Progenitor cell of endocrine pancreas (in vitro differentiated cells): Measurements from ENCODE around the gene APOBEC3A. TPM values are rescaled to one million over a fixed set of nuclear protein-coding genes. Genes with fewer than 3 reads are reported as not detected.
A peak's percentile ranks its signal among the peaks of the same experiment; 100 is the strongest.
"Not testable (repeated sequence)": the region's sequence is repeated elsewhere in the genome, so short reads cannot be mapped to it uniquely, and the experiment has no call there.

Source experiments
- DNase-seq: peaks from one replicate; pipeline ENCODE4 v3.0.0; 2021; ENCODE audit warnings: low spot score; ENCODE audit not compliant: unreplicated experiment
- H3K27ac Mint-ChIP-seq: 2 replicates; pipeline ENCODE4 v1.8.0; 2021; ENCODE audit warnings: mild to moderate bottlenecking, moderate library complexity, mixed read lengths
- H3K27me3 Mint-ChIP-seq: 2 replicates; pipeline ENCODE4 v1.8.0; 2021; ENCODE audit warnings: mixed read lengths
- H3K36me3 Mint-ChIP-seq: 2 replicates; pipeline ENCODE4 v1.8.0; 2022; ENCODE audit warnings: mixed read lengths; ENCODE audit not compliant: insufficient read depth
- H3K4me1 Mint-ChIP-seq: 2 replicates; pipeline ENCODE4 v1.8.0; 2021; ENCODE audit warnings: low read depth, mixed read lengths
- H3K4me3 Mint-ChIP-seq: 2 replicates; pipeline ENCODE4 v1.8.0; 2021; ENCODE audit warnings: low read depth, mild to moderate bottlenecking, moderate library complexity, mixed read lengths
- H3K9me3 Mint-ChIP-seq: 2 replicates; pipeline ENCODE4 v1.8.0; 2021; ENCODE audit warnings: low read depth, mixed read lengths
- total RNA-seq: library from RNA; stranded (reverse); gene quantifications from 2 replicates; pipeline ENCODE4 v1.2.1, GENCODE V29; 2021
- TF ChIP-seq, protein P1 (sequence below): fragments of 200-600 bp; sonication (generic); IDR thresholded peaks from one replicate; pipeline ENCODE4 v1.5.0; 2021; ENCODE audit warnings: antibody characterized with exemption, mild to moderate bottlenecking; ENCODE audit not compliant: unreplicated experiment

The APOBEC3A gene
- total RNA-seq, 1 donor from 2014 or later: not detected

DNA sequence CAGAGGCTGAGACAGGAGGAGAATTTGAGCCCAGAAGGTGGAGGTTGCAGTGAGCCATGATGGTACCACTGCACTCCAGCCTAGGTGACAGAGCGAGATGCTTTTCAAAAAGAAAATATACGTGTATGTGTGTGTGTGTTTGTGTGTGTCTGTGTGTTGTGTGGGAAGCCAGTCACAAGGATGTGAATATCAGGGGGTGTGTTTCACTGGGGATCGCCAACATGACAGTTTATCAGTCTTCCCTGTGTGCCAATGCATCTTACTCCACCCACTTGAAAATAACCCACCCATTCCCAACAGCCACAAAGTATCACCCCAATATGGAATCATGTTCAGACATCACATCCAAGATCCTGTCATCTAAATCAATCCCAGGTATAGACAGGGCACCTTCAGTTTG lies 14.4 kb downstream of the APOBEC3A start:
- no peak overlapping the region for H3K4me3 Mint-ChIP-seq
- no peaks in the 10 kb centered on the region for H3K4me1 Mint-ChIP-seq
- DNase-seq: no peak
- H3K27ac Mint-ChIP-seq: no peak overlapping the region
- no peaks in the 10 kb centered on the region for H3K9me3 Mint-ChIP-seq
- no peaks in the 10 kb centered on the region for H3K36me3 Mint-ChIP-seq
- TF ChIP-seq, protein P1, sequence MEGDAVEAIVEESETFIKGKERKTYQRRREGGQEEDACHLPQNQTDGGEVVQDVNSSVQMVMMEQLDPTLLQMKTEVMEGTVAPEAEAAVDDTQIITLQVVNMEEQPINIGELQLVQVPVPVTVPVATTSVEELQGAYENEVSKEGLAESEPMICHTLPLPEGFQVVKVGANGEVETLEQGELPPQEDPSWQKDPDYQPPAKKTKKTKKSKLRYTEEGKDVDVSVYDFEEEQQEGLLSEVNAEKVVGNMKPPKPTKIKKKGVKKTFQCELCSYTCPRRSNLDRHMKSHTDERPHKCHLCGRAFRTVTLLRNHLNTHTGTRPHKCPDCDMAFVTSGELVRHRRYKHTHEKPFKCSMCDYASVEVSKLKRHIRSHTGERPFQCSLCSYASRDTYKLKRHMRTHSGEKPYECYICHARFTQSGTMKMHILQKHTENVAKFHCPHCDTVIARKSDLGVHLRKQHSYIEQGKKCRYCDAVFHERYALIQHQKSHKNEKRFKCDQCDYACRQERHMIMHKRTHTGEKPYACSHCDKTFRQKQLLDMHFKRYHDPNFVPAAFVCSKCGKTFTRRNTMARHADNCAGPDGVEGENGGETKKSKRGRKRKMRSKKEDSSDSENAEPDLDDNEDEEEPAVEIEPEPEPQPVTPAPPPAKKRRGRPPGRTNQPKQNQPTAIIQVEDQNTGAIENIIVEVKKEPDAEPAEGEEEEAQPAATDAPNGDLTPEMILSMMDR: no peak
- peaks cover 20% of the 10 kb centered on the region for H3K27me3 Mint-ChIP-seq

DNA sequence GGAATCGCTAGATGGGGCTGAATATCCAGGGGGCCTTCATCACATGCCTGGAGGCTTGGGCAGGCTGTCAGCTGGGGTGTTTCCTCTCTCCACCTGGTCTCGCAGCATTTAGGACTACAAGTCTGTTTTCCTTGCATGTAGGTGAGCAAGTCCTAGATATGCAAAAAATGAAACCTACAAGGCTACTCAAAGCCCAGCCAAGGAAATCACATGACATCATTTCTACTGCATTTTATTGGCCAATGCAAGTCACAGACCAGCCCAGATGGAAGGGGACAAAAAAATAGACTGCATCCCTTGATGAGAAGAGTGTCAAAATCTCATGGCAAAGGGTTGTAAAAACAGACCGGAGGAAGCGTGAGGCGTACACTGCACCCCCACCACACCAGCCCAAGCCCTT lies 15.1 kb downstream of the APOBEC3A start:
- DNase-seq: no peak
- Mint-ChIP-seq H3K4me3 (no peak overlapping the region), H3K4me1 (no peaks in the 10 kb centered on the region), H3K36me3 (no peaks in the 10 kb centered on the region), H3K27me3 (peaks cover 18% of the 10 kb centered on the region), H3K27ac (no peak overlapping the region), H3K9me3 (peaks cover 4% of the 10 kb centered on the region)
- TF ChIP-seq, protein P1: no peak

DNA sequence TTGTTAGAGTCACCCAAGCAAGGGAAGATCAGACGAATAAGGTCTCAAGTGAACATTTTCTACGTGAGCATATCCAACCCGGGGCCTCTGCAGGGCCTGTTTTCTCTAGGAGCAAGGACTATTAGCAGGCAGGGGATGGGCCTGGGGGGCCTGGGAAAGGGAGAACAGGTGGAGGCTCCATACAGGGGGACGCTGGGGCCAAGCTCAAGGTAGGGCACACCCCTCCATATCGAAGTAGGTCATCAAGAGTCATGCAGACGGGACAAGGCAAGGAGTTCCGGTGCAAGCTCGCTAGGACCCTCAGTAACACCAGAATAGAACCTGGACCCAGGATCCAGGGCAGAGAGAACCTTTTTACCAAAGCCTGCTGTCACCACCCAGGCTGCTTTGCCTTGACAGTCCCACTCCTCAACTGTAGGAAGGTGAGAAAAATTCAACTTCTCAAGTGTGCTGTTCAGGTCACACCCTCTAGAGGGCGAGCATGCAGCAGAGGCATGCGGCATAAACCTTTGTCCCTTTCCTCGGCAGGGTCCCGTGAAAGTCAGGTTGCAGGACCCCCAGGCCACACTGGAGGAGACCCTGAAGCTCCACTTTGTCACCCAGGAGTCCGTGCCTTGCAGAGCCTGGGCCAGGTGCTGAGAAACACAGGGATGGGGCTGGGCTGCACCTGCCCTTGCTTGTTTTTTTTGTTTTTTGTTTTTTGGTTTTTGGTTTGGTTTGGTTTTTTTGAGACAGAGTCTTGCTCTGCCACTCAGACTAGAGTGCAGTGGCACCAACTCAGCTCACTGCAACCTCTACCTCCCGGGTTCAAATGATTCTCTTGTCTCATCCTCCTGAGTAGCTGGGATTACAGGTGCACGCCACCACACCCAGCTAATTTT lies 16.1 kb downstream of the APOBEC3A start:
- H3K4me1 Mint-ChIP-seq: no peaks in the 10 kb centered on the region
- peaks cover 4% of the 10 kb centered on the region for H3K9me3 Mint-ChIP-seq
- H3K36me3 Mint-ChIP-seq: no peaks in the 10 kb centered on the region
- peak; percentile 47 for DNase-seq
- no peak overlapping the region for H3K27ac Mint-ChIP-seq
- no peak overlapping the region for H3K4me3 Mint-ChIP-seq
- TF ChIP-seq, protein P1: peak; percentile 81
- peaks cover 15% of the 10 kb centered on the region for H3K27me3 Mint-ChIP-seq

DNA sequence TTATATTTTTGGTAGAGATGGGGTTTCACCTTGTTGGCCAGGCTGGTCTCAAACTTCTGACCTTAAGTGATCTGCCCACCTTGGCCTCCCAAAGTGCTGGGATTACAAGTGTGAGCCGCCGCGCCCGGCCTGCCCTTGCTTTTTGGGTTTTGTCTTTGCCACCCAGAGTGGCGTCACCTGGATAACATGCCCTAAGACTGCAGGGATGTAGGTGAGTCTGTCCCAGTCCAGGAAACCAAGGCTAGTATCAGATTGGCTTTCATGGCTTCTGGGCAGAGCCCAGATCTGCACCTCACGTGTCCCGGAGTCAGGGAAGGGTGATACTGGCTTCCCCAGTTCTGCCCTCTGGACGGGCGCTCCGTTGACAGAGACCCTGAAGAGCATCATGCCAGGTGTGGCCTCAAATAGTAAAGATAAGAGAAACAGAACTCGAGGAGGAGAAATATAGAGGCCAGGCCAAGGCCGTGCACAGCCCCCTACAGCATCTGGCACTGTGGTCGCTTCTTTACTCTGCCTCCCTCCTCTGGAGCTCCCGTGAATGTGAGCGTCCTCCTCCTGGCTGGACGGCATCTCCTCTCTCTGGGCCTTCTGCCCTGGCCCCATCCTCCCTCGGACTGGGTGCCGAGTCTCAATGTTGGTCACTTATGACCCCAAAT lies 16.9 kb downstream of the APOBEC3A start:
- no peaks in the 10 kb centered on the region for H3K36me3 Mint-ChIP-seq
- H3K4me3 Mint-ChIP-seq: no peak overlapping the region
- H3K27me3 Mint-ChIP-seq: peaks cover 10% of the 10 kb centered on the region
- no peak overlapping the region for H3K27ac Mint-ChIP-seq
- peaks cover 4% of the 10 kb centered on the region for H3K9me3 Mint-ChIP-seq
- TF ChIP-seq, protein P1: no peak
- H3K4me1 Mint-ChIP-seq: no peaks in the 10 kb centered on the region
- no peak for DNase-seq

DNA sequence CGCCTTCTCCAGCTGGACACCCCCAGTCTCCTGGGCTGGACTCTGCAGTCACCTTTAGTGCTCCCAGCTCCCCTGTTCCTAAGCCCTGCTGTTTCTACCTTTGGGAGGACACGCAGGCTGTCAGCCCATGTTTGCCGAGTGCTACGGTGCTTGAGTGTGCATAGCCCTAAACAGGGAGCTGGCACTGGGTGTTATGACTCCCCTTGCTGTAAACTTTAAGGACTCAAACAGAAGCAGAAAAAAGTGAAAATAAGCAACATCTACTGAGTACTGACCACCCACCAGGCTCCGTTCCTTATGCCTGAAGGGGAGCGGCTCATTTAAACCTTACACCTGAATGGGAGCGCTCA lies 17.4 kb downstream of the APOBEC3A start:
- DNase-seq: no peak
- TF ChIP-seq, protein P1: no peak
- H3K36me3 Mint-ChIP-seq: no peaks in the 10 kb centered on the region
- peaks cover 4% of the 10 kb centered on the region for H3K9me3 Mint-ChIP-seq
- H3K4me3 Mint-ChIP-seq: no peak overlapping the region
- H3K4me1 Mint-ChIP-seq: no peaks in the 10 kb centered on the region
- peaks cover 10% of the 10 kb centered on the region for H3K27me3 Mint-ChIP-seq
- no peak overlapping the region for H3K27ac Mint-ChIP-seq

DNA sequence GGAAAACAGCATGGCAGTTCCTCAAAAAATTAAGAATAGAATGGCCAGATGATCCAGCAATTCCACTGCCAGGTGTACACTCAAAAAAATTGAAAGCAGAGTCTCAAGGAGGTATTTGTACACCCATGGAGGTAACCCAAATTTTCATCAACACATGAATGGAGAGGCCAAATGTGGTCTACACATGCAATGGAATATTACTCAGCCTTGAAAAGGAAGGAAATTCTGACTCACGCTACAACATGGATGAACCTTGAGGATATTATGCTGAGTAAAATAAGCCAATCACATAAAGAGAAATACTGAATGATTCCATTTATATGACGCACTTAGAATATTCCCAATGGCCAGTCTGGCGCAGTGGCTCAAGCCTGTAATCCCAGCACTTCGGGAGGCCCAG lies 19.9 kb downstream of the APOBEC3A start:
- not testable (repeated sequence) for H3K9me3 Mint-ChIP-seq, H3K4me1 Mint-ChIP-seq, H3K4me3 Mint-ChIP-seq, DNase-seq, H3K36me3 Mint-ChIP-seq, H3K27me3 Mint-ChIP-seq, H3K27ac Mint-ChIP-seq

DNA sequence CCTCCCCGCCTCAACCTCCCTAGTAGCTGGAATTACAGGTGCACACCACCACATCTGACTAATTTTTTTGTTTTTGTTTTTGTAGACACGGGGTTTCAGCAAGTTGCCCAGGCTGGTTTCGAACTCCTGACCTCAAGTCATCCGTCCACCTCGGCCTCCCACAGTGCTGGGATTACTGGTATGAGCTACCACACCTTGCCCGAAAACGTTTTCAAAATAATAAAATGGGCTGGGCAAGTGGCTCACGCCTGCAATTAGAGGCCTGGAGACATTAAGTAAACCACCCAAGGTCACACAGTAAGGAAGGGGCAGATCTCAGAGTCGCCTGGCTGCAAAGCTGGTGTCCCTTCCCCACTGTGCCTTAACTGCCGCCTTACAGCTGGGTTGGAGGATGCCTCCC lies 23.2 kb downstream of the APOBEC3A start:
- not testable (repeated sequence) for H3K9me3 Mint-ChIP-seq, H3K36me3 Mint-ChIP-seq, DNase-seq, H3K4me1 Mint-ChIP-seq, H3K27me3 Mint-ChIP-seq, H3K4me3 Mint-ChIP-seq, H3K27ac Mint-ChIP-seq
